ENCODE results near the gene UBLCP1.
"Not testable (repeated sequence)": the region's sequence is repeated elsewhere in the genome, so short reads cannot be mapped to it uniquely, and the experiment has no call there.

The UBLCP1 gene

DNA sequence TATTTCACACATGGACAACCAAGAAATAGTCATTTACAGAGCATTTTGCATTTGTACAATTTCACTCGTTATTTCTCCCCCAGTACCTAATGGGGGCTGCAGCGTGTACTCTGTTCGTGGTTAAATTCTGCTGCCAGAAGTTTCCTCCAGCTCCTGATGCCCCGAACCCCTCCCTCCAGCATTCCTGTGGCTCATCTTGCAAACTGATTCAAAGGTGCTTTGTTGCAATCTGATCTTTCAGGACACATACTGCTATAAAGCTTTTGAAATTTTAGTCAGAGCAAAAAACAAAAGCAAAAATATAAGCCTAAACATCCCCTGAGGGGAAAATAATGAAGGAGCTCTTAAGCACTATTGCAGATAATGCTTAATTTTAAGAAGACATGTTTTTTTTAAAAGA is 27.7 kb downstream of the UBLCP1 start:
- no peak overlapping the region for H3K4me3 ChIP-seq (ENCODE audit: low read depth, low read length)
- no peak for TF ChIP-seq CTCF (IDR thresholded peaks at IDR 0.05; ENCODE audit: low read depth, low read length, missing control alignments)
- peak; percentile 20 for DNase-seq (ENCODE audit: low read depth)
- in situ Hi-C loops (cut with HindIII; ENCODE audit: low sequenced_read_pairs): loop anchor here (25.0 kb wide), 1 partner anchor 697 kb away; no protein-coding TSS in a partner anchor

GRCh38 chr5:159294921-159295320 is 31.8 kb downstream of the UBLCP1 start:
- DNase-seq (ENCODE audit: low read depth): no peak
- no peak for TF ChIP-seq CTCF (IDR thresholded peaks at IDR 0.05; ENCODE audit: low read depth, low read length, missing control alignments)
- no peak overlapping the region for H3K4me3 ChIP-seq (ENCODE audit: low read depth, low read length)
- in situ Hi-C loops (cut with HindIII; ENCODE audit: low sequenced_read_pairs): loop anchor here (25.0 kb wide), 1 partner anchor 692 kb away; no protein-coding TSS in a partner anchor

DNA sequence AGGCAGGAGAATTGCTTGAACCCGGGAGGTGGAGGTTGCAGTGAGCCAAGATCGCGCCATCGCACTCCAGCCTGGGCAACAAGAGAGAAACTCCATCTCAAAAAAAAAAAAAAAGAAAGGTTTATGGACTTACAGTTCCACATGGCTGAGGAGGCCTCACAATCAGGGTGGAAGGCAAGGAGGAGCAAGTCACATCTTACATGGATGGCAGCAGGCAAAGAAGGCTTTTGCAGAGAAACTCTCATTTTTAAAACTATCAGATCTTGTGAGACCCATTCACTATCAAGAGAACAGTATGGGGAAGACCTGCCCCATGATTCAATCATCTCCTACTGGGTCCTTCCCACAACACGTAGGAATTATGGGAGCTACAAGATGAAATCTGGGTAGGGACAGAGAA is 34.2 kb downstream of the UBLCP1 start:
- not testable (repeated sequence) for H3K4me3 ChIP-seq (ENCODE audit: low read depth, low read length); DNase-seq (ENCODE audit: low read depth)
- in situ Hi-C loops (cut with HindIII; ENCODE audit: low sequenced_read_pairs): loop anchor here (25.0 kb wide), 1 partner anchor 690 kb away; no protein-coding TSS in a partner anchor

- no peak for TF ChIP-seq CTCF (IDR thresholded peaks at IDR 0.05; ENCODE audit: low read depth, low read length, missing control alignments)
- in situ Hi-C loops (cut with HindIII; ENCODE audit: low sequenced_read_pairs): no loop called here
- peak; percentile 38 for DNase-seq (ENCODE audit: low read depth)
- H3K4me3 ChIP-seq (ENCODE audit: low read depth, low read length): no peak overlapping the region
These were observed 38.4 kb downstream of the UBLCP1 start for GRCh38 chr5:159301466-159301865.

- DNase-seq (ENCODE audit: low read depth); in situ Hi-C loops (cut with HindIII; ENCODE audit: low sequenced_read_pairs); H3K4me3 ChIP-seq (ENCODE audit: low read depth, low read length): not testable (repeated sequence)
These were observed 39.1 kb downstream of the UBLCP1 start for GRCh38 chr5:159301929-159302860.

GRCh38 chr5:159303286-159303685 is 40.2 kb downstream of the UBLCP1 start:
- H3K4me3 ChIP-seq (ENCODE audit: low read depth, low read length): no peak overlapping the region
- DNase-seq (ENCODE audit: low read depth): no peak
- TF ChIP-seq CTCF (IDR thresholded peaks at IDR 0.05; ENCODE audit: low read depth, low read length, missing control alignments): no peak
- in situ Hi-C loops (cut with HindIII; ENCODE audit: low sequenced_read_pairs): no loop called here

- TF ChIP-seq CTCF (IDR thresholded peaks at IDR 0.05; ENCODE audit: low read depth, low read length, missing control alignments): no peak
- H3K4me3 ChIP-seq (ENCODE audit: low read depth, low read length): no peak overlapping the region
- in situ Hi-C loops (cut with HindIII; ENCODE audit: low sequenced_read_pairs): no loop called here
- DNase-seq (ENCODE audit: low read depth): no peak
These were observed 42.0 kb downstream of the UBLCP1 start for GRCh38 chr5:159304961-159305595.
